ENCODE results near the gene IL4R. TPM values are rescaled to one million over a fixed set of nuclear protein-coding genes. Genes with fewer than 3 reads are reported as not detected.

Gene IL4R
- total and polyA plus RNA-seq, 2 experiments from 2014 or later: 6.4 to 17.6 TPM

DNA sequence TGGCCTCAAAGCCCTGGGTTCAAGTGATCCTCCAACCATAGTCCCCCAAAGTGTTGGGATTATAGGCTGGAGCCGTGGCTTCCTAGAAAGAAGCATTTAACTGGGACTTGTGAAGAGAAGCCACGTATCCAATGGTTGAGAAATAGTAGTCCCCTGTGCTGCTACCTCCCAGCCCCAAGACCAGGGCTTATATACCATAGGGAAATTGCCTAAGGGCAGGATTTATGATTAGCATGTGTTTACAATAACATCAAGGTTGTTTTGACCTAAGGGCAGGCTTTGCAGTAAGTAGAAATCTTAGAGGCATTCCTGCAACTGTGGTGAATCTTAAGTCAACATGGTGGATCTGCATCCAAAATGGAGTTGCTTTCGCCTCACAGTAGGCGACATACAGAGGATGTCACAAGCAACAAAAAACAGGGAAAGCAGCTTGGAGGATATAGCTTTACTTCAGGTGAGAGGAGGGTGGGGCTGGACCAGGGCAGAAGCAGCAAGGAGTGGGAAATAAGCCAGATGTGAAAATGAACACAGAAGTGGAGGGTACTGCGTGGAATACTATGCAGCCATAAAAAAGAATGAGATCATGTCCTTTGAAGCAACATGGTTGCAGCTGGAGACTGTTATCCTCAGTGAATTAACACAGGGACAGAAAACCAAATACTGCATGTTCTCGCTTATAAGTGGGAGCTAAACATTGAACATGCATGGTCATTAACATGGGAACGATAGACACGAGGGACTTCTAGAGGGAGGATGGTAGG is 26.5 kb upstream of the IL4R start:
- no peak overlapping the region for H3K27ac Mint-ChIP-seq
- no peak overlapping the region for H2AFZ ChIP-seq
- peaks cover 3% of the 10 kb centered on the region; the same call in 1 of the 3 replicates for H3K9me3 Mint-ChIP-seq
- no peak overlapping the region for H3K4me3 ChIP-seq
- ATAC-seq (no peak), DNase-seq (ENCODE audit: low spot score) (no peak)
- no peak overlapping the region for H3K27ac ChIP-seq (ENCODE audit: low read depth)
- H3K27me3 Mint-ChIP-seq (ENCODE audit: insufficient read depth, low read depth, poor library complexity): peaks cover 5% of the 10 kb centered on the region
- H3K36me3 ChIP-seq (ENCODE audit: insufficient read depth): no peaks in the 10 kb centered on the region
- H4K20me1 ChIP-seq (replicated peaks; ENCODE audit: insufficient read depth): no peaks in the 10 kb centered on the region; the same call in 1 of the 2 replicates
- no peak overlapping the region for H3K4me2 ChIP-seq
- H3F3A ChIP-seq (replicated peaks; ENCODE audit: low read depth): no peaks in the 10 kb centered on the region
- no peaks in the 10 kb centered on the region for H3K4me1 ChIP-seq (ENCODE audit: insufficient read depth)
- H3K4me3 Mint-ChIP-seq: no peak overlapping the region
- H3K27me3 ChIP-seq (ENCODE audit: insufficient read depth): no peaks in the 10 kb centered on the region
- H3K79me2 ChIP-seq (replicated peaks; ENCODE audit: insufficient read depth): no peaks in the 10 kb centered on the region
- no peak for TF ChIP-seq CREB1 (CRISPR knock-in tag; IDR thresholded peaks at IDR 0.05; ENCODE audit: low read depth)
- TF ChIP-seq JUNB (IDR thresholded peaks at IDR 0.05; ENCODE audit: unreplicated experiment): no peak
- no peak for TF ChIP-seq POLR2AphosphoS5 (IDR thresholded peaks at IDR 0.05; ENCODE audit: low read depth)
- no peak for TF ChIP-seq EZH2 (IDR thresholded peaks at IDR 0.05; ENCODE audit: low read depth, unreplicated experiment)
- no peak for TF ChIP-seq NANOG (IDR thresholded peaks at IDR 0.05; ENCODE audit: borderline replicate concordance)
- TF ChIP-seq EZH2phosphoT487 (IDR thresholded peaks at IDR 0.05; ENCODE audit: unreplicated experiment): no peak
- TF ChIP-seq, protein P1, sequence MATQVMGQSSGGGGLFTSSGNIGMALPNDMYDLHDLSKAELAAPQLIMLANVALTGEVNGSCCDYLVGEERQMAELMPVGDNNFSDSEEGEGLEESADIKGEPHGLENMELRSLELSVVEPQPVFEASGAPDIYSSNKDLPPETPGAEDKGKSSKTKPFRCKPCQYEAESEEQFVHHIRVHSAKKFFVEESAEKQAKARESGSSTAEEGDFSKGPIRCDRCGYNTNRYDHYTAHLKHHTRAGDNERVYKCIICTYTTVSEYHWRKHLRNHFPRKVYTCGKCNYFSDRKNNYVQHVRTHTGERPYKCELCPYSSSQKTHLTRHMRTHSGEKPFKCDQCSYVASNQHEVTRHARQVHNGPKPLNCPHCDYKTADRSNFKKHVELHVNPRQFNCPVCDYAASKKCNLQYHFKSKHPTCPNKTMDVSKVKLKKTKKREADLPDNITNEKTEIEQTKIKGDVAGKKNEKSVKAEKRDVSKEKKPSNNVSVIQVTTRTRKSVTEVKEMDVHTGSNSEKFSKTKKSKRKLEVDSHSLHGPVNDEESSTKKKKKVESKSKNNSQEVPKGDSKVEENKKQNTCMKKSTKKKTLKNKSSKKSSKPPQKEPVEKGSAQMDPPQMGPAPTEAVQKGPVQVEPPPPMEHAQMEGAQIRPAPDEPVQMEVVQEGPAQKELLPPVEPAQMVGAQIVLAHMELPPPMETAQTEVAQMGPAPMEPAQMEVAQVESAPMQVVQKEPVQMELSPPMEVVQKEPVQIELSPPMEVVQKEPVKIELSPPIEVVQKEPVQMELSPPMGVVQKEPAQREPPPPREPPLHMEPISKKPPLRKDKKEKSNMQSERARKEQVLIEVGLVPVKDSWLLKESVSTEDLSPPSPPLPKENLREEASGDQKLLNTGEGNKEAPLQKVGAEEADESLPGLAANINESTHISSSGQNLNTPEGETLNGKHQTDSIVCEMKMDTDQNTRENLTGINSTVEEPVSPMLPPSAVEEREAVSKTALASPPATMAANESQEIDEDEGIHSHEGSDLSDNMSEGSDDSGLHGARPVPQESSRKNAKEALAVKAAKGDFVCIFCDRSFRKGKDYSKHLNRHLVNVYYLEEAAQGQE (IDR thresholded peaks at IDR 0.05; ENCODE audit: unreplicated experiment): no peak
- TF ChIP-seq, protein P2, sequence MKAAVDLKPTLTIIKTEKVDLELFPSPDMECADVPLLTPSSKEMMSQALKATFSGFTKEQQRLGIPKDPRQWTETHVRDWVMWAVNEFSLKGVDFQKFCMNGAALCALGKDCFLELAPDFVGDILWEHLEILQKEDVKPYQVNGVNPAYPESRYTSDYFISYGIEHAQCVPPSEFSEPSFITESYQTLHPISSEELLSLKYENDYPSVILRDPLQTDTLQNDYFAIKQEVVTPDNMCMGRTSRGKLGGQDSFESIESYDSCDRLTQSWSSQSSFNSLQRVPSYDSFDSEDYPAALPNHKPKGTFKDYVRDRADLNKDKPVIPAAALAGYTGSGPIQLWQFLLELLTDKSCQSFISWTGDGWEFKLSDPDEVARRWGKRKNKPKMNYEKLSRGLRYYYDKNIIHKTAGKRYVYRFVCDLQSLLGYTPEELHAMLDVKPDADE (IDR thresholded peaks at IDR 0.05): no peak
- no peak for TF ChIP-seq STAT1 (IDR thresholded peaks at IDR 0.05; ENCODE audit: unreplicated experiment)
- TF ChIP-seq, protein P3, sequence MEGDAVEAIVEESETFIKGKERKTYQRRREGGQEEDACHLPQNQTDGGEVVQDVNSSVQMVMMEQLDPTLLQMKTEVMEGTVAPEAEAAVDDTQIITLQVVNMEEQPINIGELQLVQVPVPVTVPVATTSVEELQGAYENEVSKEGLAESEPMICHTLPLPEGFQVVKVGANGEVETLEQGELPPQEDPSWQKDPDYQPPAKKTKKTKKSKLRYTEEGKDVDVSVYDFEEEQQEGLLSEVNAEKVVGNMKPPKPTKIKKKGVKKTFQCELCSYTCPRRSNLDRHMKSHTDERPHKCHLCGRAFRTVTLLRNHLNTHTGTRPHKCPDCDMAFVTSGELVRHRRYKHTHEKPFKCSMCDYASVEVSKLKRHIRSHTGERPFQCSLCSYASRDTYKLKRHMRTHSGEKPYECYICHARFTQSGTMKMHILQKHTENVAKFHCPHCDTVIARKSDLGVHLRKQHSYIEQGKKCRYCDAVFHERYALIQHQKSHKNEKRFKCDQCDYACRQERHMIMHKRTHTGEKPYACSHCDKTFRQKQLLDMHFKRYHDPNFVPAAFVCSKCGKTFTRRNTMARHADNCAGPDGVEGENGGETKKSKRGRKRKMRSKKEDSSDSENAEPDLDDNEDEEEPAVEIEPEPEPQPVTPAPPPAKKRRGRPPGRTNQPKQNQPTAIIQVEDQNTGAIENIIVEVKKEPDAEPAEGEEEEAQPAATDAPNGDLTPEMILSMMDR (conservative IDR thresholded peaks at IDR 0.05; ENCODE audit: low read depth in 2 of 2): no peak
- no peak for TF ChIP-seq ZNF114 (CRISPR knock-in tag; IDR thresholded peaks at IDR 0.05)
- TF ChIP-seq ZNF331 (CRISPR knock-in tag; IDR thresholded peaks at IDR 0.05; ENCODE audit: low read depth): no peak
- TF ChIP-seq, protein P4, sequence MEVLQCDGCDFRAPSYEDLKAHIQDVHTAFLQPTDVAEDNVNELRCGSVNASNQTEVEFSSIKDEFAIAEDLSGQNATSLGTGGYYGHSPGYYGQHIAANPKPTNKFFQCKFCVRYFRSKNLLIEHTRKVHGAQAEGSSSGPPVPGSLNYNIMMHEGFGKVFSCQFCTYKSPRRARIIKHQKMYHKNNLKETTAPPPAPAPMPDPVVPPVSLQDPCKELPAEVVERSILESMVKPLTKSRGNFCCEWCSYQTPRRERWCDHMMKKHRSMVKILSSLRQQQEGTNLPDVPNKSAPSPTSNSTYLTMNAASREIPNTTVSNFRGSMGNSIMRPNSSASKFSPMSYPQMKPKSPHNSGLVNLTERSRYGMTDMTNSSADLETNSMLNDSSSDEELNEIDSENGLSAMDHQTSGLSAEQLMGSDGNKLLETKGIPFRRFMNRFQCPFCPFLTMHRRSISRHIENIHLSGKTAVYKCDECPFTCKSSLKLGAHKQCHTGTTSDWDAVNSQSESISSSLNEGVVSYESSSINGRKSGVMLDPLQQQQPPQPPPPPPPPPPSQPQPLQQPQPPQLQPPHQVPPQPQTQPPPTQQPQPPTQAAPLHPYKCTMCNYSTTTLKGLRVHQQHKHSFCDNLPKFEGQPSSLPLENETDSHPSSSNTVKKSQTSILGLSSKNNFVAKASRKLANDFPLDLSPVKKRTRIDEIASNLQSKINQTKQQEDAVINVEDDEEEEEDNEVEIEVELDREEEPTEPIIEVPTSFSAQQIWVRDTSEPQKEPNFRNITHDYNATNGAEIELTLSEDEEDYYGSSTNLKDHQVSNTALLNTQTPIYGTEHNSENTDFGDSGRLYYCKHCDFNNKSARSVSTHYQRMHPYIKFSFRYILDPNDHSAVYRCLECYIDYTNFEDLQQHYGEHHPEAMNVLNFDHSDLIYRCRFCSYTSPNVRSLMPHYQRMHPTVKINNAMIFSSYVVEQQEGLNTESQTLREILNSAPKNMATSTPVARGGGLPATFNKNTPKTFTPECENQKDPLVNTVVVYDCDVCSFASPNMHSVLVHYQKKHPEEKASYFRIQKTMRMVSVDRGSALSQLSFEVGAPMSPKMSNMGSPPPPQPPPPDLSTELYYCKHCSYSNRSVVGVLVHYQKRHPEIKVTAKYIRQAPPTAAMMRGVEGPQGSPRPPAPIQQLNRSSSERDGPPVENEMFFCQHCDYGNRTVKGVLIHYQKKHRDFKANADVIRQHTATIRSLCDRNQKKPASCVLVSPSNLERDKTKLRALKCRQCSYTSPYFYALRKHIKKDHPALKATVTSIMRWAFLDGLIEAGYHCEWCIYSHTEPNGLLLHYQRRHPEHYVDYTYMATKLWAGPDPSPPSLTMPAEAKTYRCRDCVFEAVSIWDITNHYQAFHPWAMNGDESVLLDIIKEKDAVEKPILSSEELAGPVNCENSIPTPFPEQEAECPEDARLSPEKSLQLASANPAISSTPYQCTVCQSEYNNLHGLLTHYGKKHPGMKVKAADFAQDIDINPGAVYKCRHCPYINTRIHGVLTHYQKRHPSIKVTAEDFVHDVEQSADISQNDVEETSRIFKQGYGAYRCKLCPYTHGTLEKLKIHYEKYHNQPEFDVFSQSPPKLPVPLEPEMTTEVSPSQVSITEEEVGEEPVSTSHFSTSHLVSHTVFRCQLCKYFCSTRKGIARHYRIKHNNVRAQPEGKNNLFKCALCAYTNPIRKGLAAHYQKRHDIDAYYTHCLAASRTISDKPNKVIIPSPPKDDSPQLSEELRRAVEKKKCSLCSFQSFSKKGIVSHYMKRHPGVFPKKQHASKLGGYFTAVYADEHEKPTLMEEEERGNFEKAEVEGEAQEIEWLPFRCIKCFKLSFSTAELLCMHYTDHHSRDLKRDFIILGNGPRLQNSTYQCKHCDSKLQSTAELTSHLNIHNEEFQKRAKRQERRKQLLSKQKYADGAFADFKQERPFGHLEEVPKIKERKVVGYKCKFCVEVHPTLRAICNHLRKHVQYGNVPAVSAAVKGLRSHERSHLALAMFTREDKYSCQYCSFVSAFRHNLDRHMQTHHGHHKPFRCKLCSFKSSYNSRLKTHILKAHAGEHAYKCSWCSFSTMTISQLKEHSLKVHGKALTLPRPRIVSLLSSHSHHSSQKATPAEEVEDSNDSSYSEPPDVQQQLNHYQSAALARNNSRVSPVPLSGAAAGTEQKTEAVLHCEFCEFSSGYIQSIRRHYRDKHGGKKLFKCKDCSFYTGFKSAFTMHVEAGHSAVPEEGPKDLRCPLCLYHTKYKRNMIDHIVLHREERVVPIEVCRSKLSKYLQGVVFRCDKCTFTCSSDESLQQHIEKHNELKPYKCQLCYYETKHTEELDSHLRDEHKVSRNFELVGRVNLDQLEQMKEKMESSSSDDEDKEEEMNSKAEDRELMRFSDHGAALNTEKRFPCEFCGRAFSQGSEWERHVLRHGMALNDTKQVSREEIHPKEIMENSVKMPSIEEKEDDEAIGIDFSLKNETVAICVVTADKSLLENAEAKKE (CRISPR knock-in tag; IDR thresholded peaks at IDR 0.05): no peak
- H3K9me2 ChIP-seq (ENCODE audit: insufficient read depth): no peaks in the 10 kb centered on the region
- H3K4me1 Mint-ChIP-seq: no peaks in the 10 kb centered on the region
- H3K36me3 Mint-ChIP-seq (ENCODE audit: low read depth): peaks cover 3% of the 10 kb centered on the region; the same call in 2 of the 3 replicates

Measured in GM23338 (cell line).